Peyer's patch (tissue), 4 donors: ENCODE measurements around the gene TRIM15.

Experiments
- POLR2A ChIP-seq, 2 donors: fragments of 450-650 bp; IDR thresholded peaks; one replicate each; pipeline ENCODE4 v1.5.1; 2017; ENCODE audit warnings: antibody characterized with exemption in 2 of 2, mild to moderate bottlenecking in 2 of 2, moderate library complexity in 2 of 2
- TF ChIP-seq, protein P1 (sequence below), 6 experiments: fragments of 450-650 bp in 4 of 6; fragments of 200-600 bp in 2 of 6; sonication (generic) in 1 of 6; IDR thresholded peaks; one replicate each; pipeline ENCODE4 v1.5.1; 2017 to 2019; ENCODE audit warnings: antibody characterized with exemption in 6 of 6, mild to moderate bottlenecking in 3 of 6, moderate library complexity in 1 of 6

DNA sequence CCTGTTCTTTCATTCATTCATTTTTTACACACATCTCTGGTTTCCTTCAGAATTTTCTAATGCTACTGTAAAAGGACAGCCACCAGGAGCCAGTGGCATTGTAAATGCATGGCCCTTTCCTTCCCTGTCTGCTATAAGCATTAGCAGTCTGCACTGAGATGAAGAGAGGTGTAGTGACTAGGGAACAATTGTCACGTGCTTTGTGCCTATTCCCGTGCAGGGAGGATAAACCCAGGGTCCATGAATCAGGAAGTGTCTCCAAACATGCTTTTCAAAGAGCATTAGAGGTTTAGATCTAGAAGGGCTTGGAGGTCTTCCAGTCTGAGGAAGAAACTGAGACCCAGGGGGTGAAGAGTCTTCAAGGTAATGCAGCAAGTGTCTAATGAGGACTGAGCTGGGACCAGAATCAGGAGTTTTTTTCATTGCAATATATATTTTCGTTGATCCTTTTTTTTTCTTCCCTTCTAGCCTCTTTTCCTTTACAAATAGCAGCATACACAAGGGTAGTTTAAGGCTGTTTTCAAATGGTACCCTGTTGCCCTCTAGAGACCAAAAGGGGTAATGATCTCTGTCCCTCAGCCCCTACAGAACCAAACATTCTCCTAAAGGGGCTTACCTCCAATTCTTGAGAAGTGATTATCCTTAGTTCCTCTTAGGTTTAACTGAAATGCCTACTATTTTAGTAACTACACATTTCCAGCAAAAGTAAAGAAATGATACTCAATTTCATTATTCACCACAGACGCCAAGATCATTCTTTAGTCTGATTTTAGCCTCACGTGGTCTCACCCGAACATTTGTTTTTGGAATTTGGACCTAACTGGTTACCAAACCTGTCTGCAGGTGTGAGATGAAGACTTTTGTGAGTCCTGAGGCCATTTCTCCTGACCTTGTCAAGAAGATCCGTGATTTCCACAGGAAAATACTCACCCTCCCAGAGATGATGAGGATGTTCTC is 6.6 kb downstream of the TRIM15 start:
- TF ChIP-seq POLR2A (IDR thresholded peaks at IDR 0.05) = no peak
- TF ChIP-seq, protein P1, sequence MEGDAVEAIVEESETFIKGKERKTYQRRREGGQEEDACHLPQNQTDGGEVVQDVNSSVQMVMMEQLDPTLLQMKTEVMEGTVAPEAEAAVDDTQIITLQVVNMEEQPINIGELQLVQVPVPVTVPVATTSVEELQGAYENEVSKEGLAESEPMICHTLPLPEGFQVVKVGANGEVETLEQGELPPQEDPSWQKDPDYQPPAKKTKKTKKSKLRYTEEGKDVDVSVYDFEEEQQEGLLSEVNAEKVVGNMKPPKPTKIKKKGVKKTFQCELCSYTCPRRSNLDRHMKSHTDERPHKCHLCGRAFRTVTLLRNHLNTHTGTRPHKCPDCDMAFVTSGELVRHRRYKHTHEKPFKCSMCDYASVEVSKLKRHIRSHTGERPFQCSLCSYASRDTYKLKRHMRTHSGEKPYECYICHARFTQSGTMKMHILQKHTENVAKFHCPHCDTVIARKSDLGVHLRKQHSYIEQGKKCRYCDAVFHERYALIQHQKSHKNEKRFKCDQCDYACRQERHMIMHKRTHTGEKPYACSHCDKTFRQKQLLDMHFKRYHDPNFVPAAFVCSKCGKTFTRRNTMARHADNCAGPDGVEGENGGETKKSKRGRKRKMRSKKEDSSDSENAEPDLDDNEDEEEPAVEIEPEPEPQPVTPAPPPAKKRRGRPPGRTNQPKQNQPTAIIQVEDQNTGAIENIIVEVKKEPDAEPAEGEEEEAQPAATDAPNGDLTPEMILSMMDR (IDR thresholded peaks at IDR 0.05) = peak; percentile 31 to 88 (median 76)
